ENCODE data around the gene ECI1. TPM values are rescaled to one million over a fixed set of nuclear protein-coding genes. Genes with fewer than 3 reads are reported as not detected.

The ECI1 gene
- total and polyA plus RNA-seq, 2 experiments from 2014 or later: 71.4 to 156 TPM

- H3K27ac ChIP-seq: no peak overlapping the region
- H3K4me2 ChIP-seq: no peak overlapping the region
- 91% methylated on average over 11 of the region's 11 CpGs for WGBS (ENCODE audit: low lambda C conversion rate, missing lambda C conversion rate)
- peaks cover 5% of the 10 kb centered on the region for H3K27me3 ChIP-seq
- H3K4me3 ChIP-seq: no peak overlapping the region
- DNase-seq (ENCODE audit: low spot score): no peak
- no peaks in the 10 kb centered on the region for H3K9me3 ChIP-seq (ENCODE audit: low read depth)
- no peaks in the 10 kb centered on the region for H3K79me2 ChIP-seq
- H2AFZ ChIP-seq: no peak overlapping the region
- H3K9me2 ChIP-seq (replicated peaks; ENCODE audit: insufficient read depth): no peaks in the 10 kb centered on the region
- TF ChIP-seq EZH2 (IDR thresholded peaks at IDR 0.05; ENCODE audit: borderline replicate concordance) (no peak), CTCF (IDR thresholded peaks at IDR 0.05; ENCODE audit: poor library complexity) (no peak), EZH2phosphoT487 (IDR thresholded peaks at IDR 0.05; ENCODE audit: low read depth, severe bottlenecking, unreplicated experiment) (no peak)
- H4K20me1 ChIP-seq (ENCODE audit: insufficient read depth, poor library complexity, severe bottlenecking): no peaks in the 10 kb centered on the region
- H3K4me1 ChIP-seq (ENCODE audit: insufficient read depth): peaks cover 10% of the 10 kb centered on the region
- H3K36me3 ChIP-seq (replicated peaks; ENCODE audit: insufficient read depth, low read depth): no peaks in the 10 kb centered on the region
These were observed 60.0 kb downstream of the ECI1 start for GRCh38 chr16:2191446-2191706.

GRCh38 chr16:2190659-2191445 is 60.5 kb downstream of the ECI1 start:
- 94% methylated on average over 23 of the region's 25 CpGs for WGBS (ENCODE audit: low lambda C conversion rate, missing lambda C conversion rate)

GRCh38 chr16:2190002-2190658 is 61.3 kb downstream of the ECI1 start:
- Histone ChIP-seq H4K20me1 (ENCODE audit: insufficient read depth, poor library complexity, severe bottlenecking) (no peaks in the 10 kb centered on the region), H3K9me3 (ENCODE audit: low read depth) (no peaks in the 10 kb centered on the region), H3K4me2 (no peak overlapping the region), H2AFZ (no peak overlapping the region), H3K4me3 (no peak overlapping the region), H3K27ac (no peak overlapping the region), H3K27me3 (no peaks in the 10 kb centered on the region), H3K79me2 (no peaks in the 10 kb centered on the region), H3K36me3 (replicated peaks; ENCODE audit: insufficient read depth, low read depth) (no peaks in the 10 kb centered on the region), H3K9me2 (replicated peaks; ENCODE audit: insufficient read depth) (no peaks in the 10 kb centered on the region), H3K4me1 (ENCODE audit: insufficient read depth) (peaks cover 3% of the 10 kb centered on the region)
- TF ChIP-seq EZH2 (IDR thresholded peaks at IDR 0.05; ENCODE audit: borderline replicate concordance) (no peak), CTCF (IDR thresholded peaks at IDR 0.05; ENCODE audit: poor library complexity) (no peak), EZH2phosphoT487 (IDR thresholded peaks at IDR 0.05; ENCODE audit: low read depth, severe bottlenecking, unreplicated experiment) (no peak)
- no peak for DNase-seq (ENCODE audit: low spot score)
- WGBS (ENCODE audit: low lambda C conversion rate, missing lambda C conversion rate): 93% methylated on average over 21 of the region's 24 CpGs

More at GRCh38 chr16:2190659-2191445, 60.5 kb downstream of the ECI1 start:
- H3K27me3 ChIP-seq: peaks cover 5% of the 10 kb centered on the region
- H3K9me2 ChIP-seq (replicated peaks; ENCODE audit: insufficient read depth): no peaks in the 10 kb centered on the region
- no peak overlapping the region for H3K4me3 ChIP-seq
- no peaks in the 10 kb centered on the region for H3K9me3 ChIP-seq (ENCODE audit: low read depth)
- no peak for TF ChIP-seq EZH2phosphoT487 (IDR thresholded peaks at IDR 0.05; ENCODE audit: low read depth, severe bottlenecking, unreplicated experiment)
- no peak for TF ChIP-seq CTCF (IDR thresholded peaks at IDR 0.05; ENCODE audit: poor library complexity)
- TF ChIP-seq EZH2 (IDR thresholded peaks at IDR 0.05; ENCODE audit: borderline replicate concordance): no peak
- no peak for DNase-seq (ENCODE audit: low spot score)
- H3K4me1 ChIP-seq (ENCODE audit: insufficient read depth): peaks cover 10% of the 10 kb centered on the region
- no peaks in the 10 kb centered on the region for H3K79me2 ChIP-seq
- no peaks in the 10 kb centered on the region for H3K36me3 ChIP-seq (replicated peaks; ENCODE audit: insufficient read depth, low read depth)
- H3K4me2 ChIP-seq: no peak overlapping the region
- no peaks in the 10 kb centered on the region for H4K20me1 ChIP-seq (ENCODE audit: insufficient read depth, poor library complexity, severe bottlenecking)
- H3K27ac ChIP-seq: no peak overlapping the region
- no peak overlapping the region for H2AFZ ChIP-seq

MicroRNAs within 50 kb of the gene (microRNA counts, 767-probe panel; counts per million panel counts)
- microRNA hsa-miR-940: not detected

Small RNA genes lying within 50 kb of the gene (microRNA-seq; reads per million reads assigned to microRNA genes)
- gene MIR3677 (not detected), gene MIR4717 (not detected)

Small RNA genes lying within 50 kb of the gene (small RNA-seq; reads per million reads assigned to genes)
- gene MIR3677: not detected
- gene MIR4717: not detected

Other genes with a start within 250 kb of the ECI1 start
- gene ZNF598, start 241.8 kb downstream of the ECI1 start, total RNA-seq: 22.8 and 42.6 TPM in 2 replicates
- gene ZNF598, start 241.8 kb downstream of the ECI1 start, polyA plus RNA-seq: 29.5 and 36.8 TPM in 2 replicates
- gene NPW, start 231.8 kb downstream of the ECI1 start, total RNA-seq: 2.7 and 4.1 TPM in 2 replicates
- 45.2 and 57.6 TPM in 2 replicates for gene NPW, start 231.8 kb downstream of the ECI1 start, polyA plus RNA-seq
- 25.9 and 29.6 TPM in 2 replicates for gene NHERF2, start 224.7 kb downstream of the ECI1 start, total RNA-seq
- 37.7 and 43.8 TPM in 2 replicates for gene NHERF2, start 224.7 kb downstream of the ECI1 start, polyA plus RNA-seq
- gene NTHL1, start 203.8 kb downstream of the ECI1 start, total RNA-seq: 19.6 and 20.2 TPM in 2 replicates
- 23.4 and 28.5 TPM in 2 replicates for gene NTHL1, start 203.8 kb downstream of the ECI1 start, polyA plus RNA-seq
- 39.5 and 41.8 TPM in 2 replicates for gene TSC2, start 203.6 kb downstream of the ECI1 start, total RNA-seq
- 78.7 and 113 TPM in 2 replicates for gene TSC2, start 203.6 kb downstream of the ECI1 start, polyA plus RNA-seq
- 40.2 and 60.6 TPM in 2 replicates for gene PKD1, start 115.7 kb downstream of the ECI1 start, total RNA-seq
- 35.9 and 49.3 TPM in 2 replicates for gene PKD1, start 115.7 kb downstream of the ECI1 start, polyA plus RNA-seq
- gene RAB26, start 103.0 kb downstream of the ECI1 start, total RNA-seq: 4.1 and 8.3 TPM in 2 replicates
- 11.3 and 15.0 TPM in 2 replicates for gene RAB26, start 103.0 kb downstream of the ECI1 start, polyA plus RNA-seq
- gene TRAF7, start 95.8 kb downstream of the ECI1 start, total RNA-seq: 55.1 and 73.4 TPM in 2 replicates
- gene TRAF7, start 95.8 kb downstream of the ECI1 start, polyA plus RNA-seq: 30.0 and 37.4 TPM in 2 replicates
- gene CASKIN1, start 55.0 kb downstream of the ECI1 start, total RNA-seq: 0.47 and 0.80 TPM in 2 replicates
- gene CASKIN1, start 55.0 kb downstream of the ECI1 start, polyA plus RNA-seq: 1.7 TPM in 2 replicates
- gene MLST8, start 46.1 kb downstream of the ECI1 start, total RNA-seq: 28.3 and 52.4 TPM in 2 replicates
- 87.3 and 88.3 TPM in 2 replicates for gene MLST8, start 46.1 kb downstream of the ECI1 start, polyA plus RNA-seq
- 3.3 and 9.9 TPM in 2 replicates for gene BRICD5, start 40.7 kb downstream of the ECI1 start, total RNA-seq
- 6.2 and 14.8 TPM in 2 replicates for gene BRICD5, start 40.7 kb downstream of the ECI1 start, polyA plus RNA-seq
- gene PGP, start 36.7 kb downstream of the ECI1 start, total RNA-seq: 20.6 and 24.8 TPM in 2 replicates
- gene PGP, start 36.7 kb downstream of the ECI1 start, polyA plus RNA-seq: 34.2 and 38.0 TPM in 2 replicates
- gene E4F1, start 28.0 kb downstream of the ECI1 start, total RNA-seq: 18.1 and 19.7 TPM in 2 replicates
- 15.5 and 28.4 TPM in 2 replicates for gene E4F1, start 28.0 kb downstream of the ECI1 start, polyA plus RNA-seq
- 0.23 and 0.64 TPM in 2 replicates for gene DNASE1L2, start 15.1 kb downstream of the ECI1 start, total RNA-seq
- 0.27 and 0.80 TPM in 2 replicates for gene DNASE1L2, start 15.1 kb downstream of the ECI1 start, polyA plus RNA-seq
- gene RNPS1, start 16.5 kb upstream of the ECI1 start, total RNA-seq: 107 and 128 TPM in 2 replicates
- gene RNPS1, start 16.5 kb upstream of the ECI1 start, polyA plus RNA-seq: 198 and 211 TPM in 2 replicates
- 1.5 and 1.8 TPM in 2 replicates for gene ABCA3, start 89.1 kb upstream of the ECI1 start, total RNA-seq
- gene ABCA3, start 89.1 kb upstream of the ECI1 start, polyA plus RNA-seq: 0.94 and 4.9 TPM in 2 replicates
- gene CCNF, start 177.9 kb upstream of the ECI1 start, total RNA-seq: 4.7 TPM in 2 replicates
- 4.3 and 6.5 TPM in 2 replicates for gene CCNF, start 177.9 kb upstream of the ECI1 start, polyA plus RNA-seq
- 6.2 and 7.6 TPM in 2 replicates for gene TEDC2, start 208.5 kb upstream of the ECI1 start, total RNA-seq
- gene TEDC2, start 208.5 kb upstream of the ECI1 start, polyA plus RNA-seq: 7.1 and 8.1 TPM in 2 replicates
- 4.5 and 4.8 TPM in 2 replicates for gene NTN3, start 219.7 kb upstream of the ECI1 start, total RNA-seq
- gene NTN3, start 219.7 kb upstream of the ECI1 start, polyA plus RNA-seq: 1.1 and 2.4 TPM in 2 replicates
- 10.4 and 13.6 TPM in 2 replicates for gene TBC1D24, start 223.5 kb upstream of the ECI1 start, total RNA-seq
- 8.3 and 10.9 TPM in 2 replicates for gene TBC1D24, start 223.5 kb upstream of the ECI1 start, polyA plus RNA-seq

All from hepatocyte (in vitro differentiated cells).